Activated B cell treated with CpG ODN at 0.5 μM for 24 hours (primary cell): ENCODE results near the gene RUFY1. TPM values are rescaled to one million over a fixed set of nuclear protein-coding genes. Genes with fewer than 3 reads are reported as not detected.
"Not testable (repeated sequence)": the region's sequence is repeated elsewhere in the genome, so short reads cannot be mapped to it uniquely, and the experiment has no call there.

ENCODE experiments used
- ATAC-seq: fragments of 200-7000 bp; cut with Tn5 transposase; one replicate; pipeline ENCODE4 v1.10.0; 2021; ENCODE audit warnings: low read depth, mild to moderate bottlenecking, moderate library complexity
- CTCF ChIA-PET: fragments of 350-600 bp; sonication (Branson Sonifier 250); formaldehyde crosslinking; loops from one replicate; lab custom pipeline; 2021; ENCODE audit warnings: antibody characterized with exemption; lab: Charles Lee
- POLR2A ChIA-PET: fragments of 350-600 bp; sonication (Branson Sonifier 250); formaldehyde crosslinking; loops from one replicate; lab custom pipeline; 2021; ENCODE audit warnings: antibody characterized with exemption; lab: Charles Lee
- DNase-seq: peaks from one replicate; pipeline ENCODE4 v3.0.0; 2022
- H3K27ac Mint-ChIP-seq: one replicate; pipeline ENCODE4 v1.8.0; 2020; ENCODE audit warnings: mixed read lengths
- H3K27me3 Mint-ChIP-seq: one replicate; pipeline ENCODE4 v1.8.0; 2021; ENCODE audit warnings: mixed read lengths
- H3K36me3 Mint-ChIP-seq: one replicate; pipeline ENCODE4 v1.8.0; 2021; ENCODE audit warnings: low read depth, mixed read lengths
- H3K4me1 Mint-ChIP-seq: one replicate; pipeline ENCODE4 v1.8.0; 2021; ENCODE audit warnings: mixed read lengths
- H3K4me3 Mint-ChIP-seq: one replicate; pipeline ENCODE4 v1.8.0; 2020; ENCODE audit warnings: mild to moderate bottlenecking, mixed read lengths
- H3K9me3 Mint-ChIP-seq: one replicate; pipeline ENCODE4 v1.8.0; 2020; ENCODE audit warnings: mixed read lengths
- intact Hi-C: fragments of 100-400 bp; cut with micrococcal nuclease; formaldehyde crosslinking; loops from one replicate; pipeline ENCODE4 v1.15.1; 2024
- total RNA-seq: library from RNA; stranded (reverse); gene quantifications from 2 replicates; pipeline ENCODE4 v1.2.3, GENCODE V29; 2022
- TF ChIP-seq, protein P1 (sequence below): fragments of 200-600 bp; IDR thresholded peaks from one replicate; pipeline ENCODE4 v1.8.0; 2022; ENCODE audit warnings: antibody characterized with exemption, mild to moderate bottlenecking

The RUFY1 gene
- total RNA-seq, 1 donor from 2014 or later = 95.8 TPM

GRCh38 chr5:179516221-179516620 is 34.1 kb upstream of the RUFY1 start:
- POLR2A ChIA-PET = no interaction called here
- Mint-ChIP-seq H3K9me3 (peaks cover 4% of the 10 kb centered on the region), H3K4me3 (no peak overlapping the region), H3K27me3 (peaks cover 4% of the 10 kb centered on the region), H3K36me3 (no peaks in the 10 kb centered on the region), H3K27ac (no peak overlapping the region), H3K4me1 (peaks cover 5% of the 10 kb centered on the region)
- DNase-seq (no peak), ATAC-seq (no peak)
- intact Hi-C loops = no loop called here
- CTCF ChIA-PET = no interaction called here
- TF ChIP-seq, protein P1, sequence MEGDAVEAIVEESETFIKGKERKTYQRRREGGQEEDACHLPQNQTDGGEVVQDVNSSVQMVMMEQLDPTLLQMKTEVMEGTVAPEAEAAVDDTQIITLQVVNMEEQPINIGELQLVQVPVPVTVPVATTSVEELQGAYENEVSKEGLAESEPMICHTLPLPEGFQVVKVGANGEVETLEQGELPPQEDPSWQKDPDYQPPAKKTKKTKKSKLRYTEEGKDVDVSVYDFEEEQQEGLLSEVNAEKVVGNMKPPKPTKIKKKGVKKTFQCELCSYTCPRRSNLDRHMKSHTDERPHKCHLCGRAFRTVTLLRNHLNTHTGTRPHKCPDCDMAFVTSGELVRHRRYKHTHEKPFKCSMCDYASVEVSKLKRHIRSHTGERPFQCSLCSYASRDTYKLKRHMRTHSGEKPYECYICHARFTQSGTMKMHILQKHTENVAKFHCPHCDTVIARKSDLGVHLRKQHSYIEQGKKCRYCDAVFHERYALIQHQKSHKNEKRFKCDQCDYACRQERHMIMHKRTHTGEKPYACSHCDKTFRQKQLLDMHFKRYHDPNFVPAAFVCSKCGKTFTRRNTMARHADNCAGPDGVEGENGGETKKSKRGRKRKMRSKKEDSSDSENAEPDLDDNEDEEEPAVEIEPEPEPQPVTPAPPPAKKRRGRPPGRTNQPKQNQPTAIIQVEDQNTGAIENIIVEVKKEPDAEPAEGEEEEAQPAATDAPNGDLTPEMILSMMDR = no peak

- DNase-seq, H3K27me3 Mint-ChIP-seq, H3K36me3 Mint-ChIP-seq, ATAC-seq, H3K4me3 Mint-ChIP-seq, H3K9me3 Mint-ChIP-seq, H3K27ac Mint-ChIP-seq, CTCF ChIA-PET, intact Hi-C loops, H3K4me1 Mint-ChIP-seq: not testable (repeated sequence)
- POLR2A ChIA-PET = interaction anchor here (0.6 kb wide), 1 partner anchor 42 kb away, joined by 5 read pairs; no protein-coding TSS in a partner anchor
Observed at GRCh38 chr5:179517746-179518145, 32.6 kb upstream of the RUFY1 start.

DNA sequence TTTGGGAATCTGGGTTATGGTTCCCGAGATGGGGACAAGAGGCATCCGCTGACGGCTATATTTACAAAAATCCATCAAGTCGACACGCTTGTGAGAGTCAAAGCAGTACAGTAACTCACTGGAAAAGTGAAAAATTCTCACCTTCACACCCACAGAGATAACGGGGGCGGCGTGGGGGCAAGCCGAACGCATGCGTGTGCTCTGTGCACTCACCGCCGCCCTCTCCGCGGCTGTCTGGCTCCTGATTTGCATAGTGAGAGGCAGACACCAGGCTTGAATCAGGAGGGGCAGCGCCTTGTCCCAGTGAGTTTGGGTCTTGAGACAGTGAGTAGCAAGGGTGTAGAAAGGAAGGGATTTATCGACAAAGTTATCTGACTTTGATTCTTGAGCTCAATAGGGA is 32.0 kb upstream of the RUFY1 start:
- H3K27ac Mint-ChIP-seq, H3K27me3 Mint-ChIP-seq, intact Hi-C loops, CTCF ChIA-PET, DNase-seq, H3K4me3 Mint-ChIP-seq, H3K9me3 Mint-ChIP-seq, POLR2A ChIA-PET, H3K36me3 Mint-ChIP-seq, H3K4me1 Mint-ChIP-seq: not testable (repeated sequence)
- ATAC-seq = peak; percentile 75

GRCh38 chr5:179519416-179520070 is 30.8 kb upstream of the RUFY1 start:
- H3K27me3 Mint-ChIP-seq, H3K4me1 Mint-ChIP-seq, H3K9me3 Mint-ChIP-seq, H3K4me3 Mint-ChIP-seq, DNase-seq, intact Hi-C loops, H3K36me3 Mint-ChIP-seq, H3K27ac Mint-ChIP-seq: not testable (repeated sequence)
- ATAC-seq = peak; percentile 25
- ChIA-PET POLR2A (interaction anchor here (1.0 kb wide), 1 partner anchor 25 kb away, joined by 4 read pairs; no protein-coding TSS in a partner anchor), CTCF (interaction anchor here (1.0 kb wide), 1 partner anchor 74 kb away, joined by 3 read pairs; no protein-coding TSS in a partner anchor)

GRCh38 chr5:179522107-179522506 is 28.2 kb upstream of the RUFY1 start:
- H3K27me3 Mint-ChIP-seq, H3K4me3 Mint-ChIP-seq, DNase-seq, H3K4me1 Mint-ChIP-seq, H3K36me3 Mint-ChIP-seq, ATAC-seq, intact Hi-C loops, CTCF ChIA-PET, H3K27ac Mint-ChIP-seq, POLR2A ChIA-PET, H3K9me3 Mint-ChIP-seq: not testable (repeated sequence)

- Mint-ChIP-seq H3K4me1 (peaks cover 9% of the 10 kb centered on the region), H3K27me3 (no peaks in the 10 kb centered on the region), H3K27ac (no peak overlapping the region), H3K4me3 (no peak overlapping the region), H3K36me3 (no peaks in the 10 kb centered on the region), H3K9me3 (peaks cover 3% of the 10 kb centered on the region)
- ATAC-seq (no peak), DNase-seq (no peak)
- TF ChIP-seq, protein P1 = no peak
- ChIA-PET POLR2A (interaction anchor here (1.2 kb wide), 1 partner anchor 23 kb away, joined by 5 read pairs; the partner anchor contains the start of gene RUFY1), CTCF (no interaction called here)
- intact Hi-C loops = no loop called here
Observed at GRCh38 chr5:179526978-179527377, 23.4 kb upstream of the RUFY1 start.
